ENCODE results near the gene EXD3.

EXD3 gene

GRCh38 chr9:137408651-137409405 is 14.1 kb downstream of the EXD3 start:
- Histone ChIP-seq H3K4me1 (ENCODE audit: control insufficient read depth, insufficient read depth, low read length) (no peaks in the 10 kb centered on the region), H3K27me3 (ENCODE audit: control insufficient read depth, insufficient read depth, low read length) (no peaks in the 10 kb centered on the region), H3K9me3 (ENCODE audit: control insufficient read depth, insufficient read depth, low read length) (no peaks in the 10 kb centered on the region), H3K4me3 (ENCODE audit: low read depth, low read length) (no peak overlapping the region), H3K9ac (ENCODE audit: low read depth, low read length) (no peak overlapping the region), H3K36me3 (ENCODE audit: control insufficient read depth, insufficient read depth, low read length) (peaks cover 2% of the 10 kb centered on the region)

- Histone ChIP-seq H3K9ac (ENCODE audit: low read depth, low read length) (no peak overlapping the region), H3K4me3 (ENCODE audit: low read depth, low read length) (peak overlapping the region; percentile 26), H3K9me3 (ENCODE audit: control insufficient read depth, insufficient read depth, low read length) (no peaks in the 10 kb centered on the region), H3K4me1 (ENCODE audit: control insufficient read depth, insufficient read depth, low read length) (no peaks in the 10 kb centered on the region), H3K36me3 (ENCODE audit: control insufficient read depth, insufficient read depth, low read length) (peaks cover 2% of the 10 kb centered on the region), H3K27me3 (ENCODE audit: control insufficient read depth, insufficient read depth, low read length) (no peaks in the 10 kb centered on the region)
These were observed 15.2 kb downstream of the EXD3 start for GRCh38 chr9:137407590-137408300.

GRCh38 chr9:137406876-137407589 is 15.9 kb downstream of the EXD3 start:
- Histone ChIP-seq H3K9ac (ENCODE audit: low read depth, low read length) (no peak overlapping the region), H3K4me1 (ENCODE audit: control insufficient read depth, insufficient read depth, low read length) (no peaks in the 10 kb centered on the region), H3K9me3 (ENCODE audit: control insufficient read depth, insufficient read depth, low read length) (no peaks in the 10 kb centered on the region), H3K36me3 (ENCODE audit: control insufficient read depth, insufficient read depth, low read length) (peaks cover 2% of the 10 kb centered on the region), H3K27me3 (ENCODE audit: control insufficient read depth, insufficient read depth, low read length) (no peaks in the 10 kb centered on the region), H3K4me3 (ENCODE audit: low read depth, low read length) (peak overlapping the region; percentile 26)

- Histone ChIP-seq H3K9me3 (ENCODE audit: control insufficient read depth, insufficient read depth, low read length) (no peaks in the 10 kb centered on the region), H3K4me1 (ENCODE audit: control insufficient read depth, insufficient read depth, low read length) (no peaks in the 10 kb centered on the region), H3K9ac (ENCODE audit: low read depth, low read length) (no peak overlapping the region), H3K4me3 (ENCODE audit: low read depth, low read length) (no peak overlapping the region), H3K36me3 (ENCODE audit: control insufficient read depth, insufficient read depth, low read length) (peaks cover 2% of the 10 kb centered on the region), H3K27me3 (ENCODE audit: control insufficient read depth, insufficient read depth, low read length) (no peaks in the 10 kb centered on the region)
These were observed 16.7 kb downstream of the EXD3 start for GRCh38 chr9:137406085-137406760.

- Histone ChIP-seq H3K4me1 (ENCODE audit: control insufficient read depth, insufficient read depth, low read length) (no peaks in the 10 kb centered on the region), H3K9me3 (ENCODE audit: control insufficient read depth, insufficient read depth, low read length) (no peaks in the 10 kb centered on the region), H3K4me3 (ENCODE audit: low read depth, low read length) (no peak overlapping the region), H3K36me3 (ENCODE audit: control insufficient read depth, insufficient read depth, low read length) (peaks cover 2% of the 10 kb centered on the region), H3K27me3 (ENCODE audit: control insufficient read depth, insufficient read depth, low read length) (no peaks in the 10 kb centered on the region), H3K9ac (ENCODE audit: low read depth, low read length) (no peak overlapping the region)
These were observed 17.3 kb downstream of the EXD3 start for GRCh38 chr9:137405677-137406081.

GRCh38 chr9:137404961-137405567 is 17.9 kb downstream of the EXD3 start:
- peaks cover 2% of the 10 kb centered on the region for H3K36me3 ChIP-seq (ENCODE audit: control insufficient read depth, insufficient read depth, low read length)
- no peaks in the 10 kb centered on the region for H3K27me3 ChIP-seq (ENCODE audit: control insufficient read depth, insufficient read depth, low read length)
- no peak overlapping the region for H3K4me3 ChIP-seq (ENCODE audit: low read depth, low read length)
- no peaks in the 10 kb centered on the region for H3K4me1 ChIP-seq (ENCODE audit: control insufficient read depth, insufficient read depth, low read length)
- H3K9me3 ChIP-seq (ENCODE audit: control insufficient read depth, insufficient read depth, low read length) = no peaks in the 10 kb centered on the region
- no peak overlapping the region for H3K9ac ChIP-seq (ENCODE audit: low read depth, low read length)

- H3K4me1 ChIP-seq (ENCODE audit: control insufficient read depth, insufficient read depth, low read length) = no peaks in the 10 kb centered on the region
- no peak overlapping the region for H3K9ac ChIP-seq (ENCODE audit: low read depth, low read length)
- no peak overlapping the region for H3K4me3 ChIP-seq (ENCODE audit: low read depth, low read length)
- peaks cover 2% of the 10 kb centered on the region for H3K36me3 ChIP-seq (ENCODE audit: control insufficient read depth, insufficient read depth, low read length)
- no peaks in the 10 kb centered on the region for H3K9me3 ChIP-seq (ENCODE audit: control insufficient read depth, insufficient read depth, low read length)
- no peaks in the 10 kb centered on the region for H3K27me3 ChIP-seq (ENCODE audit: control insufficient read depth, insufficient read depth, low read length)
These were observed 19.7 kb downstream of the EXD3 start for GRCh38 chr9:137403269-137403668.

GRCh38 chr9:137402746-137403145 is 20.2 kb downstream of the EXD3 start:
- no peaks in the 10 kb centered on the region for H3K27me3 ChIP-seq (ENCODE audit: control insufficient read depth, insufficient read depth, low read length)
- H3K4me1 ChIP-seq (ENCODE audit: control insufficient read depth, insufficient read depth, low read length) = no peaks in the 10 kb centered on the region
- no peak overlapping the region for H3K9ac ChIP-seq (ENCODE audit: low read depth, low read length)
- H3K36me3 ChIP-seq (ENCODE audit: control insufficient read depth, insufficient read depth, low read length) = peaks cover 2% of the 10 kb centered on the region
- H3K9me3 ChIP-seq (ENCODE audit: control insufficient read depth, insufficient read depth, low read length) = no peaks in the 10 kb centered on the region
- no peak overlapping the region for H3K4me3 ChIP-seq (ENCODE audit: low read depth, low read length)

GRCh38 chr9:137398561-137399468 is 24.1 kb downstream of the EXD3 start:
- Histone ChIP-seq H3K4me3 (ENCODE audit: low read depth, low read length) (no peak overlapping the region), H3K9me3 (ENCODE audit: control insufficient read depth, insufficient read depth, low read length) (no peaks in the 10 kb centered on the region), H3K27me3 (ENCODE audit: control insufficient read depth, insufficient read depth, low read length) (no peaks in the 10 kb centered on the region), H3K36me3 (ENCODE audit: control insufficient read depth, insufficient read depth, low read length) (no peaks in the 10 kb centered on the region), H3K4me1 (ENCODE audit: control insufficient read depth, insufficient read depth, low read length) (no peaks in the 10 kb centered on the region), H3K9ac (ENCODE audit: low read depth, low read length) (no peak overlapping the region)

GRCh38 chr9:137397675-137398423 is 25.1 kb downstream of the EXD3 start:
- Histone ChIP-seq H3K9me3 (ENCODE audit: control insufficient read depth, insufficient read depth, low read length) (no peaks in the 10 kb centered on the region), H3K27me3 (ENCODE audit: control insufficient read depth, insufficient read depth, low read length) (no peaks in the 10 kb centered on the region), H3K36me3 (ENCODE audit: control insufficient read depth, insufficient read depth, low read length) (no peaks in the 10 kb centered on the region), H3K9ac (ENCODE audit: low read depth, low read length) (no peak overlapping the region), H3K4me3 (ENCODE audit: low read depth, low read length) (no peak overlapping the region), H3K4me1 (ENCODE audit: control insufficient read depth, insufficient read depth, low read length) (no peaks in the 10 kb centered on the region)

All from iPS-15b (cell line).